WI38 (cell line): ENCODE results near the gene CEP83.

Source experiments
- H3K4me3 ChIP-seq: 2 replicates; pipeline ENCODE4 v1.5.1; 2011; ENCODE audit warnings: low read depth, mild to moderate bottlenecking, control low read depth, low read length
- TF ChIP-seq, protein P1 (sequence below): IDR thresholded peaks from 2 replicates; pipeline ENCODE4 v1.5.1; 2012; ENCODE audit warnings: low read depth, mild to moderate bottlenecking, control low read depth, low read length

The CEP83 gene

DNA sequence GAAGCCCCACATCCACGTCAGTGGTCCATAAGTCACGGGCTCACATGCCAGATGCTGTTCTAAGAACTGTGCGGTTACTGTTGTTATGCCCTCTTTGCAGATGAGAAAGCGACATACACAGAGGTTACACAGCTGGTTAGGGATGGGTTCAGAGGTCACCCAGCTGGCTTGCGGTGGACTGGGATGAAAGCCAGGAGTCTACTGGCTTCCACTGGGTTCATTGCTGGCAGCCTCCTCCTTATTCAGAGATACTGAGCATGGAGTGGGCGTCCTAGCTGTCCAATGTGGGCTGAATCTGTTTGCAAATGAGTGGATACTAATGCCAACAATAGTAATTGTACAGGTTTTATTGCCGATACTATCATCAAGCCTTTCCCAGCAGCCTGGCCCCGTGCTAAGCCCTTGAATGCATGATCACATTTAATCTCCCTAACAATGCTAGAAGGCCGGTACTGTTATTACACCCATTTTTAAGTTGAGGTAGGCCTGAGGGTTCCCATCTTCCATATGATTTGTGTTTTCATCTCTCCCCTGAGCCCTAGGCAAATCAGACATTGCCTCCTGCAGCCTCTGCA lies 182.2 kb downstream of the CEP83 start:
- H3K4me3 ChIP-seq, result no peak overlapping the region
- TF ChIP-seq, protein P1, sequence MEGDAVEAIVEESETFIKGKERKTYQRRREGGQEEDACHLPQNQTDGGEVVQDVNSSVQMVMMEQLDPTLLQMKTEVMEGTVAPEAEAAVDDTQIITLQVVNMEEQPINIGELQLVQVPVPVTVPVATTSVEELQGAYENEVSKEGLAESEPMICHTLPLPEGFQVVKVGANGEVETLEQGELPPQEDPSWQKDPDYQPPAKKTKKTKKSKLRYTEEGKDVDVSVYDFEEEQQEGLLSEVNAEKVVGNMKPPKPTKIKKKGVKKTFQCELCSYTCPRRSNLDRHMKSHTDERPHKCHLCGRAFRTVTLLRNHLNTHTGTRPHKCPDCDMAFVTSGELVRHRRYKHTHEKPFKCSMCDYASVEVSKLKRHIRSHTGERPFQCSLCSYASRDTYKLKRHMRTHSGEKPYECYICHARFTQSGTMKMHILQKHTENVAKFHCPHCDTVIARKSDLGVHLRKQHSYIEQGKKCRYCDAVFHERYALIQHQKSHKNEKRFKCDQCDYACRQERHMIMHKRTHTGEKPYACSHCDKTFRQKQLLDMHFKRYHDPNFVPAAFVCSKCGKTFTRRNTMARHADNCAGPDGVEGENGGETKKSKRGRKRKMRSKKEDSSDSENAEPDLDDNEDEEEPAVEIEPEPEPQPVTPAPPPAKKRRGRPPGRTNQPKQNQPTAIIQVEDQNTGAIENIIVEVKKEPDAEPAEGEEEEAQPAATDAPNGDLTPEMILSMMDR, result no peak

DNA sequence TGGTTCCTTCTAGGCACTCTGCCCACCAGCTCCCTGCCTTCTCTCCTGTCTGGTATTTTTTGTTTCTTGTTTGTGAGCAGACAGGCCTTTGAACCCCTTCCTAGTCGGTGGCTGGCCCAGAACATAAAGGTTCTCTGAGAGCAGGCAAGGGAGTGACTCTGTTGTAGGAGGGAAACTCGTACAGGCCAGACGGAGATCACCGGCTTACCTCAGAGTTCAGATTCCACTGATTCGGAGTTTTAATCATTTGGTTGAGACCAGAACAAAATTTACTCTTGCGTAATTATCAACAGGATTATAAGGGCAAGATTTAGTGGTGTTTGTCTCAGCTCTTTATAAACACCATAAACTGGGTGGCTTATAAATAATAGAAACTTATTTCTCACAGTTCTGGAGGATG lies 182.9 kb downstream of the CEP83 start:
- TF ChIP-seq, protein P1, result no peak

DNA sequence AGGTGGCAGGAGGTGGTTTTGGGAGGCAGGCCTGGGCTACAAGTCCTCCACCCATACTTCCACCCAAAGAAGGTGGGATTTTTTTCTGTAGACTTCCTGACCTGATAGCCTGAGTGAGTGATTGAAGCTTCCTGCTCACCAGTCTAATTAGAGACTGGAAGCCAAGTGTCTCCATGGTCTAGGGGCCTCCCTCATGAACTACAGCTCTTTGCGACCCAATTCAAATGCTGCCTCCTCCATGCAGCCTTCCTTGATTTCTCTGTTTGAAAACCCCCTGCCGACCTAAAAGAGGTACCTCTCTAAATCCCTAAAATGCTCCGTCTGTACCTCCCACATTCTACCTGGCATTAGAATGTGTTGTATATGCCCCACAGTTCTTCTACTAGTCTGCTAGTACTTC lies 186.4 kb downstream of the CEP83 start:
- TF ChIP-seq, protein P1, result no peak
- no peak overlapping the region for H3K4me3 ChIP-seq

More for the DNA sequence above, 182.9 kb downstream of the CEP83 start:
- H3K4me3 ChIP-seq, result no peak overlapping the region

DNA sequence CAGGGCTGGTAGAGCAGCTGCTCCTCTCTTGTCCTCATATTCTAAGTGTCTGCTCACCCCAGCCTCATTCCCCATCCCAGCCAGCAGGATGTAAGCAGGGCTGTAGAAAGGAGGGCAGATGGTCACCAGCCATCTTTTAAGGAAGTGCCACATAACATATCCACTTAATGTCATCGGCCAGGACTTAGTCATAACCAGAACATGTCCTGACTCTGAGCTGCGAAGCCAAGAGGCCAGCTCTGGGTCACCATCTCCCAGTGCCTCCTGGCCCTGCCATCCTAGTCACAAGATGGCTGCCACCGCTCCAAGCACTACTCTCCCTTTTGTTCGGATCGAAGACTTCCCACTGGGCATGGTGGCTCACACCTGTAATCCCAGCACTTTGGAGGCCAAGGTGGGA lies 187.4 kb downstream of the CEP83 start:
- TF ChIP-seq, protein P1, result no peak
- no peak overlapping the region for H3K4me3 ChIP-seq

DNA sequence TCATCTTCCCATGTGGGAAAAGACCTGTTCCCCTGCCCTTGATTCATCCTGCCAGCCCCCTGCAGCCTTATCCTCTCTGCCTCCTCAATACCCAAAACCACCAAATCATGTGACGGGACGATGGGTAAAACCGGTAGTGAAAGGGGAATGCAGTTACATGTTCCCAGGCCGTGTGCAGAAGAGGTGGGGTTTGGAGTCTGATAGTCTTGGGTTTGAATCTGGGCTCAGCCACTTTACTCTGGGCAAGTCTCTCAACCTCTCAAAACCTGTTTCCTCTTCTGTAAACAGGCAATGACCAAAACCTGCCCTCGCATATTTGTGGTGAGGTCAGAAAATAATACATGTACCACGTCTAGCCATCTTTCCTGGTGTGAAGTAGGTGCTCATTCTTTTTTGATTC lies 188.3 kb downstream of the CEP83 start:
- TF ChIP-seq, protein P1, result no peak
- H3K4me3 ChIP-seq, result no peak overlapping the region

DNA sequence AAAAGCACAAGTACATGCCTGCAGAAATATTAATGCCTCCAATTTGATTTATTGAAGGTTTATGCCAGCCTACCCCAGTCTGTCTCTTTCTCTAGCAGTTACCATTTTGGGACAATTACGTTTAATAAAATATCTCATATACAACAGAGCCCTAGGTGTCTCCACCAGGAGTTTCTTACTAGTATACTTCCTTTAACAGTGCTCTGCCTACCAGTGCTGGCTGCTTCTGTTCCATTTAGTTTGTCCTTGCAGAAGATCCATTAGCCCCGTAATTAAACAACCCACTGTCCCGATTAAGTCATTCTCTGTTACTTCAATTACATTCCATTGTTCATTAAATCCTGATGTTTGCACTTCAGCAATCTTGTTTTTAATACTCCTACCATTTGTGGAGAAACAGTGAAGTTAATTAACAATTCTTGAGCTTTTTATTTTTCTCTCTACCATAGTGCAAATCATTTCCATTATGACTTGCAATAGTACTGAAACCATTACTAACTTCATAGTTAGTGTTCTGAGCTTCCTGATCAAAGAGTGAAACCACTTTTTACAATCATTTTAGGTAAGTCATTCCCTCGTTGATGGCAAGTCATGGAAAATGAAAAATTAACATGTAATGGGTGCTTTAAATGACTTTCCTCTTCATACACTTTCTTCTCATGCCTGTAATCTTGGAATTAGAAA lies 190.2 kb downstream of the CEP83 start:
- TF ChIP-seq, protein P1, result no peak
- H3K4me3 ChIP-seq, result no peak overlapping the region

DNA sequence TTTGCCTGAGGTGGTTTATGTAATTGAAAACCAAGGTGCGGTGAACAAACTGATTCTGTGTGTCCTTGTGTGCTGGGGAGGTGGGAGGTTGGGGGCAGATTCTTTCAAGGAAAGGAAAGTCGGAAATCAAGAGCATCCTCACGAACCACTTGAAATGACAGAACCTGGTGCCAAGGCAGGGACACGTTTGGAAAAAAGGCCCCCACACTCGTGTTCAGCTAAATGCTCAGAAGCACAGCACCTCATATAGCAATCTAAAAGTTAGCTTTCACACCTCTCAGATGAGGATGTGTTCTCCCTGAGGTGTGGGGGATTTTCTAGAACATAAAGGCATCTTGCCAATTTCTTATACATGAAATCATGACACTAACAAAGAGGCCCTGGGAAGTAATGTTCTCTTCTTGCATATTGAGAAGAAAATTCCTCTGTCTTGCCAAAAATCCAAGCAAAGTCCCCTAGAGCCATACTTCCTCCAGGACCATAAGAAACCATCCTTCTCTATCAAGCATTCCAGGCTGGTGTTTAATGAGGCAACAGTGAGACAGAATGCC lies 191.7 kb downstream of the CEP83 start:
- no peak overlapping the region for H3K4me3 ChIP-seq
- TF ChIP-seq, protein P1, result no peak
